GM23338 (cell line): Measurements from ENCODE around the gene RABGAP1L. TPM values are rescaled to one million over a fixed set of nuclear protein-coding genes. Genes with fewer than 3 reads are reported as not detected.

ENCODE experiments used
- ATAC-seq: fragments of 200-7000 bp; cut with Tn5 transposase; 3 replicates; pipeline ENCODE4 v1.9.1; 2020
- DNase-seq: peaks from one replicate; pipeline ENCODE4 v3.0.0-alpha.2; 2015; ENCODE audit warnings: low spot score
- H2AFZ ChIP-seq: fragments of 200-600 bp; sonication (generic); 2 replicates; pipeline ENCODE4 v1.8.0; 2016; ENCODE audit warnings: antibody characterized with exemption, mild to moderate bottlenecking, moderate library complexity
- H3F3A ChIP-seq: fragments of 200-600 bp; sonication (generic); replicated peaks from 2 replicates; pipeline ENCODE4 v1.8.0; 2017; ENCODE audit warnings: antibody characterized with exemption, mixed run types, low read depth
- H3K27ac ChIP-seq: fragments of 200-600 bp; sonication (generic); 2 replicates; pipeline ENCODE4 v1.6.1; 2016; ENCODE audit warnings: low read depth
- H3K27me3 ChIP-seq: fragments of 200-600 bp; sonication (generic); 2 replicates; pipeline ENCODE4 v1.8.0; 2016; ENCODE audit warnings: mild to moderate bottlenecking, mixed run types, moderate library complexity; ENCODE audit not compliant: insufficient read depth
- H3K36me3 ChIP-seq: fragments of 200-600 bp; sonication (generic); 2 replicates; pipeline ENCODE4 v1.8.0; 2016; ENCODE audit warnings: mild to moderate bottlenecking; ENCODE audit not compliant: insufficient read depth
- H3K4me1 ChIP-seq: fragments of 200-600 bp; sonication (generic); 2 replicates; pipeline ENCODE4 v1.8.0; 2016; ENCODE audit warnings: mild to moderate bottlenecking, moderate library complexity; ENCODE audit not compliant: insufficient read depth
- H3K4me2 ChIP-seq: fragments of 200-600 bp; sonication (generic); 2 replicates; pipeline ENCODE4 v1.7.1; 2017; ENCODE audit warnings: mixed run types
- H3K4me3 ChIP-seq: fragments of 200-600 bp; sonication (generic); 2 replicates; pipeline ENCODE4 v1.6.1; 2016; ENCODE audit warnings: mixed run types
- H3K79me2 ChIP-seq: fragments of 200-600 bp; sonication (generic); replicated peaks from 2 replicates; pipeline ENCODE4 v1.8.0; 2017; ENCODE audit warnings: mild to moderate bottlenecking; ENCODE audit not compliant: insufficient read depth
- H3K9me2 ChIP-seq: fragments of 200-600 bp; sonication (generic); 2 replicates; pipeline ENCODE4 v1.8.0; 2017; ENCODE audit not compliant: insufficient read depth
- H4K20me1 ChIP-seq: fragments of 200-600 bp; sonication (generic); replicated peaks from 2 replicates; pipeline ENCODE4 v1.8.0; 2017; ENCODE audit warnings: mild to moderate bottlenecking; ENCODE audit not compliant: insufficient read depth
- H3K27ac Mint-ChIP-seq: 2 replicates; pipeline ENCODE4 v1.8.0; 2020; ENCODE audit warnings: inconsistent platforms, mild to moderate bottlenecking, moderate library complexity, mixed read lengths
- H3K27me3 Mint-ChIP-seq: 3 replicates; pipeline ENCODE4 v1.8.0; 2022; ENCODE audit warnings: low read depth, mild to moderate bottlenecking, moderate library complexity, mixed read lengths, inconsistent platforms; ENCODE audit not compliant: insufficient read depth, poor library complexity
- H3K36me3 Mint-ChIP-seq: 3 replicates; pipeline ENCODE4 v1.8.0; 2021; ENCODE audit warnings: low read depth, mild to moderate bottlenecking, inconsistent platforms, moderate library complexity, mixed read lengths
- H3K4me1 Mint-ChIP-seq: 3 replicates; pipeline ENCODE4 v1.8.0; 2020; ENCODE audit warnings: mild to moderate bottlenecking, inconsistent platforms, mixed read lengths
- H3K4me3 Mint-ChIP-seq: 3 replicates; pipeline ENCODE4 v1.8.0; 2021; ENCODE audit warnings: moderate library complexity, mild to moderate bottlenecking, inconsistent platforms, mixed read lengths
- H3K9me3 Mint-ChIP-seq: 3 replicates; pipeline ENCODE4 v1.8.0; 2020; ENCODE audit warnings: moderate library complexity, mild to moderate bottlenecking, inconsistent platforms, mixed read lengths
- CREB1 ChIP-seq: fragments of 250-450 bp; sonication (Bioruptor Pico); IDR thresholded peaks from 2 replicates; pipeline ENCODE4 v1.5.0; 2020; ENCODE audit warnings: low read depth, mild to moderate bottlenecking, moderate library complexity
- ETS1 ChIP-seq: IDR thresholded peaks from 2 replicates; pipeline ENCODE4 v1.6.1; 2016; ENCODE audit warnings: antibody characterized with exemption
- EZH2 ChIP-seq: fragments of 200-600 bp; sonication (generic); IDR thresholded peaks from one replicate; pipeline ENCODE4 v1.8.0; 2017; ENCODE audit warnings: antibody characterized with exemption, mild to moderate bottlenecking, low read depth; ENCODE audit not compliant: unreplicated experiment
- EZH2phosphoT487 ChIP-seq: fragments of 200-600 bp; sonication (generic); IDR thresholded peaks from one replicate; pipeline ENCODE4 v1.8.1; 2018; ENCODE audit warnings: antibody characterized with exemption; ENCODE audit not compliant: unreplicated experiment
- JUNB ChIP-seq: IDR thresholded peaks from one replicate; pipeline ENCODE4 v1.6.1; 2016; ENCODE audit warnings: antibody characterized with exemption; ENCODE audit not compliant: unreplicated experiment
- NANOG ChIP-seq: IDR thresholded peaks from 2 replicates; pipeline ENCODE4 v1.6.1; 2016; ENCODE audit warnings: antibody characterized with exemption, borderline replicate concordance
- POLR2AphosphoS5 ChIP-seq: IDR thresholded peaks from 2 replicates; pipeline ENCODE4 v1.6.1; 2016; ENCODE audit warnings: antibody characterized with exemption, low read depth
- STAT1 ChIP-seq: IDR thresholded peaks from one replicate; pipeline ENCODE4 v1.6.1; 2016; ENCODE audit warnings: antibody characterized with exemption; ENCODE audit not compliant: unreplicated experiment
- ZNF114 ChIP-seq: fragments of 250-450 bp; sonication (Bioruptor Pico); IDR thresholded peaks from 2 replicates; pipeline ENCODE4 v1.5.0; 2020; ENCODE audit warnings: mild to moderate bottlenecking, moderate library complexity
- ZNF331 ChIP-seq: fragments of 250-450 bp; sonication (Bioruptor Pico); IDR thresholded peaks from 2 replicates; pipeline ENCODE4 v1.5.0; 2020; ENCODE audit warnings: low read depth, mild to moderate bottlenecking, moderate library complexity
- ZNF462 ChIP-seq: fragments of 250-450 bp; sonication (Bioruptor Pico); IDR thresholded peaks from 2 replicates; pipeline ENCODE4 v1.5.0; 2020; ENCODE audit warnings: mild to moderate bottlenecking, moderate library complexity
- polyA plus RNA-seq: library from polyadenylated mRNA; unstranded; fragments of >200 nt; fragmentation: Nextera tagmentation; extraction: Ambion mirVana; gene quantifications from 2 replicates; pipeline ENCODE4 v1.2.1, GENCODE V29; 2016
- total RNA-seq: library from RNA; depleted of rRNA; stranded (reverse); fragments of >200 nt; shearing (Covaris generic); gene quantifications from 2 replicates; pipeline ENCODE4 v1.2.3, GENCODE V29; 2014
- TF ChIP-seq, protein P1 (sequence below): IDR thresholded peaks from one replicate; pipeline ENCODE4 v1.6.1; 2018; ENCODE audit warnings: antibody characterized with exemption; ENCODE audit not compliant: unreplicated experiment
- TF ChIP-seq, protein P2 (sequence below), 2 experiments: fragments of 200-600 bp in 1 of 2; sonication (generic) in 1 of 2; conservative IDR thresholded peaks; 2 replicates each; pipeline versions ENCODE4 v1.5.1 to v1.6.1; 2016 to 2017; ENCODE audit warnings: antibody characterized with exemption in 2 of 2, low read depth in 2 of 2, mild to moderate bottlenecking in 2 of 2, moderate library complexity in 1 of 2

RABGAP1L gene
- total and polyA plus RNA-seq, 2 experiments from 2014 or later = 83.2 to 136 TPM

DNA sequence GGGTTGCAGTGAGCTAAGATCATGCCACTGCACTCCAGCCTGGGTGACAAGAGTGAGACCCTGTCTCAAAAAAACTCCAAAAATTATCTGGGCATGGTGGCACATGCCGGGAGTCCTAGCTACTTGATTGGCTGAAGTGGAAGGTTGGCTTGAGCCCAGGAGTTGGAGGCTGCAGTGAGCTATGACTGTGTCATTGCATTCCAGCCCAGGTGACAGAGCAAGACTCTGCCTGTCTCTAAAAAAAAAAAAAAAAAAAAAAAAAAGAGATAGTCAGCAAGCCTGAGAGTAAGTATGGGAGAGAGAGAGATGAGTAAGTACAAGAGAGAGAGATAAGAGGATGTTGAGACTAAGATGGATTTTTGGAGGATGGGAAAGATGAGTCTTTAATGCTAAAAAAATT lies 659.6 kb downstream of the RABGAP1L start:
- H3K79me2 ChIP-seq = no peaks in the 10 kb centered on the region
- H3K27ac ChIP-seq = no peak overlapping the region
- peaks cover 13% of the 10 kb centered on the region for H3K4me1 Mint-ChIP-seq
- peaks cover 11% of the 10 kb centered on the region; the same call in 1 of the 2 replicates for H3K4me1 ChIP-seq
- no peak overlapping the region for H3K4me3 Mint-ChIP-seq
- TF ChIP-seq EZH2 (no peak), EZH2phosphoT487 (no peak), STAT1 (no peak), JUNB (no peak), NANOG (no peak), CREB1 (CRISPR knock-in tag) (no peak), POLR2AphosphoS5 (no peak), ZNF331 (CRISPR knock-in tag) (no peak), ETS1 (no peak), ZNF114 (CRISPR knock-in tag) (no peak), ZNF462 (CRISPR knock-in tag) (no peak)
- TF ChIP-seq, protein P1, sequence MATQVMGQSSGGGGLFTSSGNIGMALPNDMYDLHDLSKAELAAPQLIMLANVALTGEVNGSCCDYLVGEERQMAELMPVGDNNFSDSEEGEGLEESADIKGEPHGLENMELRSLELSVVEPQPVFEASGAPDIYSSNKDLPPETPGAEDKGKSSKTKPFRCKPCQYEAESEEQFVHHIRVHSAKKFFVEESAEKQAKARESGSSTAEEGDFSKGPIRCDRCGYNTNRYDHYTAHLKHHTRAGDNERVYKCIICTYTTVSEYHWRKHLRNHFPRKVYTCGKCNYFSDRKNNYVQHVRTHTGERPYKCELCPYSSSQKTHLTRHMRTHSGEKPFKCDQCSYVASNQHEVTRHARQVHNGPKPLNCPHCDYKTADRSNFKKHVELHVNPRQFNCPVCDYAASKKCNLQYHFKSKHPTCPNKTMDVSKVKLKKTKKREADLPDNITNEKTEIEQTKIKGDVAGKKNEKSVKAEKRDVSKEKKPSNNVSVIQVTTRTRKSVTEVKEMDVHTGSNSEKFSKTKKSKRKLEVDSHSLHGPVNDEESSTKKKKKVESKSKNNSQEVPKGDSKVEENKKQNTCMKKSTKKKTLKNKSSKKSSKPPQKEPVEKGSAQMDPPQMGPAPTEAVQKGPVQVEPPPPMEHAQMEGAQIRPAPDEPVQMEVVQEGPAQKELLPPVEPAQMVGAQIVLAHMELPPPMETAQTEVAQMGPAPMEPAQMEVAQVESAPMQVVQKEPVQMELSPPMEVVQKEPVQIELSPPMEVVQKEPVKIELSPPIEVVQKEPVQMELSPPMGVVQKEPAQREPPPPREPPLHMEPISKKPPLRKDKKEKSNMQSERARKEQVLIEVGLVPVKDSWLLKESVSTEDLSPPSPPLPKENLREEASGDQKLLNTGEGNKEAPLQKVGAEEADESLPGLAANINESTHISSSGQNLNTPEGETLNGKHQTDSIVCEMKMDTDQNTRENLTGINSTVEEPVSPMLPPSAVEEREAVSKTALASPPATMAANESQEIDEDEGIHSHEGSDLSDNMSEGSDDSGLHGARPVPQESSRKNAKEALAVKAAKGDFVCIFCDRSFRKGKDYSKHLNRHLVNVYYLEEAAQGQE = no peak
- TF ChIP-seq, protein P2, sequence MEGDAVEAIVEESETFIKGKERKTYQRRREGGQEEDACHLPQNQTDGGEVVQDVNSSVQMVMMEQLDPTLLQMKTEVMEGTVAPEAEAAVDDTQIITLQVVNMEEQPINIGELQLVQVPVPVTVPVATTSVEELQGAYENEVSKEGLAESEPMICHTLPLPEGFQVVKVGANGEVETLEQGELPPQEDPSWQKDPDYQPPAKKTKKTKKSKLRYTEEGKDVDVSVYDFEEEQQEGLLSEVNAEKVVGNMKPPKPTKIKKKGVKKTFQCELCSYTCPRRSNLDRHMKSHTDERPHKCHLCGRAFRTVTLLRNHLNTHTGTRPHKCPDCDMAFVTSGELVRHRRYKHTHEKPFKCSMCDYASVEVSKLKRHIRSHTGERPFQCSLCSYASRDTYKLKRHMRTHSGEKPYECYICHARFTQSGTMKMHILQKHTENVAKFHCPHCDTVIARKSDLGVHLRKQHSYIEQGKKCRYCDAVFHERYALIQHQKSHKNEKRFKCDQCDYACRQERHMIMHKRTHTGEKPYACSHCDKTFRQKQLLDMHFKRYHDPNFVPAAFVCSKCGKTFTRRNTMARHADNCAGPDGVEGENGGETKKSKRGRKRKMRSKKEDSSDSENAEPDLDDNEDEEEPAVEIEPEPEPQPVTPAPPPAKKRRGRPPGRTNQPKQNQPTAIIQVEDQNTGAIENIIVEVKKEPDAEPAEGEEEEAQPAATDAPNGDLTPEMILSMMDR (conservative IDR thresholded peaks at IDR 0.05; ENCODE audit: low read depth in 2 of 2) = no peak
- no peaks in the 10 kb centered on the region for H3K27me3 Mint-ChIP-seq
- no peaks in the 10 kb centered on the region for H3F3A ChIP-seq
- no peaks in the 10 kb centered on the region for H3K9me3 Mint-ChIP-seq
- H2AFZ ChIP-seq = no peak overlapping the region
- no peak overlapping the region for H3K4me3 ChIP-seq
- no peak overlapping the region for H3K4me2 ChIP-seq
- H3K36me3 Mint-ChIP-seq = no peaks in the 10 kb centered on the region
- H4K20me1 ChIP-seq = no peaks in the 10 kb centered on the region
- H3K27ac Mint-ChIP-seq = no peak overlapping the region
- H3K9me2 ChIP-seq = peaks cover 4% of the 10 kb centered on the region; the same call in 1 of the 2 replicates
- ATAC-seq (no peak), DNase-seq (no peak)
- H3K27me3 ChIP-seq = no peaks in the 10 kb centered on the region
- H3K36me3 ChIP-seq = no peaks in the 10 kb centered on the region
